GM19328 (cell line): Measurements from ENCODE around the gene CDX1.

Experiments
- ATAC-seq: cut with Tn5 transposase; IDR thresholded peaks from one replicate; pipeline ENCODE4 v1.9.1; 2021; ENCODE audit warnings: mild to moderate bottlenecking, moderate library complexity; ENCODE audit not compliant: unreplicated experiment

Gene CDX1

DNA sequence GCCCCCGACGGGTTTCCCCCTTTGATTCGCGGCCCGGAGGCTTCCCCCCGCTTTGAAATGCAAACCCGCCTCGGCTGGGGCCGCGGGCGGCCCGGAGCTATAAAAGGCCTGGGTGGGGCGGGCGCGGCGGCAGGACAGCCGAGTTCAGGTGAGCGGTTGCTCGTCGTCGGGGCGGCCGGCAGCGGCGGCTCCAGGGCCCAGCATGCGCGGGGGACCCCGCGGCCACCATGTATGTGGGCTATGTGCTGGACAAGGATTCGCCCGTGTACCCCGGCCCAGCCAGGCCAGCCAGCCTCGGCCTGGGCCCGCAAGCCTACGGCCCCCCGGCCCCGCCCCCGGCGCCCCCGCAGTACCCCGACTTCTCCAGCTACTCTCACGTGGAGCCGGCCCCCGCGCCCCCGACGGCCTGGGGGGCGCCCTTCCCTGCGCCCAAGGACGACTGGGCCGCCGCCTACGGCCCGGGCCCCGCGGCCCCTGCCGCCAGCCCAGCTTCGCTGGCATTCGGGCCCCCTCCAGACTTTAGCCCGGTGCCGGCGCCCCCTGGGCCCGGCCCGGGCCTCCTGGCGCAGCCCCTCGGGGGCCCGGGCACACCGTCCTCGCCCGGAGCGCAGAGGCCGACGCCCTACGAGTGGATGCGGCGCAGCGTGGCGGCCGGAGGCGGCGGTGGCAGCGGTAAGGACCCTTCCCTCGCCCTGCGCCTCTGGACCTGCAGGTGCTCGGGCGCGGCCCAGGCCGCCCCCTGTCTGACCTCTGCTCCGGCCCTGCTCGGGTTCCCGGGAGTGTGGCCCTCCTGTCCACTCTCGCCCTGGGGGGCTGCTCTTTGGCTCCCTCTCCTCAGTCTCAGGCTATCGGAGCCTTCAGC is at the start of gene CDX1:
Gene CDX1, plus strand, starts transcription at position 129 of the 862 bp plus-strand sequence. Its CDS starts 99 bp downstream, at position 228.
- ATAC-seq, result no peak

DNA sequence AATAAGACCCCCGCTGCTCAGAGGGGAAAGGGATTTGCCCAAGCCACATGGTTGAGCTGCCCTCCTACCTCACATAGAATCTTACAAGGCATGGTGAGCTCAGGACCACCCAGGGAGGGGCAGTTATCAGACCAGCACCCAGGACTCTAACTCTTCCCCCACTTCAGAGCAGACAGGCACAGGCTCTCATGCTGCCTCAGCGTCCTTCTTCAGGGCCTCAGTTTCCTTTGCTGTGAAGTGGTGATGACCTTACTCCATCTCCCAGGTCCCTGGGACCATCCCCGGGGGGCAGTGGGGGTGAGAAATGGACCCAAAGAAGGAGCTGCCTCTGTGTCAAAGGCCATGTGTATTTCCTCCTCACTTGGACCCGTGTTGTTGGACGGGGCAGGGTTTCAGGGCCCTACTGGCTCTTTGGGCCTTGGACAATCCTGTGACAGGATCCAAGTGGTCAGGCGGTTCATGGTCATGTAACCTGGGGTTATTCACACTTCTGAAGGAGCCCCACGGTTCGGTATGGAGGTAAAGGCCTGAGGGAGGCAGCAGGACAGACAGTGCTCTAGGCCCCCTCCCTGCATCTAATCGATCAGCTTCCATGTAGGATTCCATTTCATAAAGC is 48.5 kb upstream of the CDX1 start:
- no peak for ATAC-seq

DNA sequence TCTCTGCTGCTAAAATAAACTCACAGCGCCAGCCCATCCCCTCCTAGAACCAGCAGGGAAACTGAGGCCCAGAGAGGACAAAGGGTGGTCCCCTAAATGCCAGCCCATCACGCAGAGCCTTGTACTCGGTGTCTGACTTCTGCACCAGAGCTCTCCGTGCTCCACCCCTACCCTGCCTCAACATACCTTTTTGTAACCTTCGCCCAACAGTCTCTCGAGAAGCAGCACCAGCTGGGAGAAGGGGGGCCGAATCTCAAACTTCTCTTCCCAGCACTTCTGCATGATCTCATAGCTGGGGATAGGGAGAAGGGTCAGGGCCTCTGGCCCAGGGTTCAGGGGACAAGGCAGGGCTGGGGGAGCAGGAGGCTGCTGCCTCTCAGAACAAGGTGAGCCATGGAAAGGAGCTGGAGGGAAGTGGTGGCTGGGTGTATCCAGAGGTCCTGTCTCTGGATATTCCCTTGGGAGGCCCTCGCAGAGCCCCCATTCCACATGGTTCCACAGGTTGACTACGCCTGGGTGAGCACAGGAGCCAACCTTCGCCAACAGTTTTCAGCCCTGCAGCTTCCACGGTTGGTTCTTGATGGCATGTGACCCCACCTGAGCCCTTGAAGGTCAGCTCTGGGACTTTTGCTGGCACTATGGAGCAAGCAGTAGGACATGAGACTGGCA is 47.9 kb upstream of the CDX1 start:
- no peak for ATAC-seq

DNA sequence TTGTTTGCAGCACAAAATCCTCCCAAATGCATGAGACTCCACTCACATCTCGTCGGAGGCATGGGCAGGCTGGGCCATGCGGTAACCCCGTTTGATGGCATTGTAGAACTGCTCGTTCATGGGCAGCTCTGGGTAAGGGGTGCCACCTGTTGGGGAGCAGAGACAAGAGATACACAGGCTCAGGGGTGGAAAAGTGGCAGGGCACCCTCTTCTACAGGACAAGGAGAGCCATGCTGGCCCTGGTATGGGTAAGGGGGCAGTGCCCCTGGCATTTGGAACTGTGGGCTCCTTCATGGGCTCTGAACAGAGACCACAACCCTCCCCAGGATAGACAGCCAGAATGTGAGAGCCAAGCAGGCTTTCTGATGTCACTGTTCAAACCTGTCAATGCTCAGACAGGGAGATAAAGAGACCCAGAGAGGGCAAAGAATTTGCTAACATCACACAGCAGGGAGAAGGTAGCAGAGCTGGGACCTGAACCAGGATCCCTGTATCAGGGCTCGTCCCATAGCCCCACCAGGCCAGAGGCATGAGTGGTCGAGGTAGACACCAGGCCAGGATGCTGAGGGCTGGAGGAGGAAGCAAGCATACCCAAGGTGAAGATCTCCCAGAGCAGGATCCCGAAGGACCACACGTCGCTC is 47.0 kb upstream of the CDX1 start:
- no peak for ATAC-seq

DNA sequence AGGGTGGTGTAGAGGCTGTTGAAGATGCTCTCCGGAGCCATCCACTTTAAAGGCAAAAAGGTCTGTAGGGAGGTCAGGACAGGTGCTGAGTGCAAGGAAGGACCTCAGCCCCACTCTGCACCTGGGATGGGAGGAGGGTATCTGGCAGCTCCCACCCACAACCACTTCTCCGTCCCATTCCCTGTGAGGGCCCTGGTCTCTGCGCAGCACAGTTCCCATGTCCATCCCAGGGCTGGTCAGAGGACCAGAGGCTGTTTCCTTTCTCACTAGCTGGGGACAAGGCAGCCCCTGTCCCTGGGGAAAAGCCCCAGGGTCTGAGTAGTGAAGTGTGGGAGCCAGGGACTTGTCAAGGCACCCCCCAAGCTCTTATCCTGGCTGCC is 46.5 kb upstream of the CDX1 start:
- no peak for ATAC-seq

DNA sequence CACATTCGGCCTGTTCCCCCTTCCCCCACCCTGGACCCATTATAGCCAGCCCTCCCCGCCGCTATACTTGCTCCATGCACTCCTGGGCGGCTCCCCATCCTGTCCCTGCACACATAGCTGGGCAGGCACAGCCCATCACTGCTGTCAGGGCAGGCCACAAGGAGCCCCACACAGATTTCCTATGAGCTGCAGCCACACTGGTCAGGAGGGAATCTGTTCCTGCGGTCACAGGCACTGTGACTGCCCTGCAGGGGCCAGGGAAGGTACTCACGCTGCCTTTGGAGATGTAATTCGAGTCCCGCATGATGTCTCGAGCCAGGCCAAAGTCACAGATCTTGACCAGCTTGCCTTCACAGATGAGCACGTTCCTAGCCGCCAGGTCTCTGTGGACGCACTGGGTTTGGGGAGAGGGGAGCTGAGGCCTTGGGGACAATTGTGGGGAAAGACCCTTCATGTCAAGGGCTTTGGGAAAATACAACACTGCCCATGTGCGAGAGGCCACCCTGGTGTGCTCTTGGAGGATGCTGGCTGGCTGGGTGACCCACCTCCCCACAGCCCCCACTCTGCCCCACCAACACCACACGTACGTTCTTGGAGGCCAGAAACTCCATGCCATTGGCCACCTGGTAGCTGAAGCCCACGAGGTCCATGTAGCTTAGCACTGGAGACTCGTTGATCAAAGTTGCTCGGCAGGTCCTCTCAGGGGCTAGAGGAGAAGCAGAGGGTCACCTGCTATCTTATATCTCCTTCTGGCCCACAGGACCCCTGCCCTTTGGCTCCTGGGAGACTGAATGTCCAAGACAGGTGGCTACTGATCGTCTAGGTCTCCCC is 45.7 kb upstream of the CDX1 start:
- no peak for ATAC-seq

DNA sequence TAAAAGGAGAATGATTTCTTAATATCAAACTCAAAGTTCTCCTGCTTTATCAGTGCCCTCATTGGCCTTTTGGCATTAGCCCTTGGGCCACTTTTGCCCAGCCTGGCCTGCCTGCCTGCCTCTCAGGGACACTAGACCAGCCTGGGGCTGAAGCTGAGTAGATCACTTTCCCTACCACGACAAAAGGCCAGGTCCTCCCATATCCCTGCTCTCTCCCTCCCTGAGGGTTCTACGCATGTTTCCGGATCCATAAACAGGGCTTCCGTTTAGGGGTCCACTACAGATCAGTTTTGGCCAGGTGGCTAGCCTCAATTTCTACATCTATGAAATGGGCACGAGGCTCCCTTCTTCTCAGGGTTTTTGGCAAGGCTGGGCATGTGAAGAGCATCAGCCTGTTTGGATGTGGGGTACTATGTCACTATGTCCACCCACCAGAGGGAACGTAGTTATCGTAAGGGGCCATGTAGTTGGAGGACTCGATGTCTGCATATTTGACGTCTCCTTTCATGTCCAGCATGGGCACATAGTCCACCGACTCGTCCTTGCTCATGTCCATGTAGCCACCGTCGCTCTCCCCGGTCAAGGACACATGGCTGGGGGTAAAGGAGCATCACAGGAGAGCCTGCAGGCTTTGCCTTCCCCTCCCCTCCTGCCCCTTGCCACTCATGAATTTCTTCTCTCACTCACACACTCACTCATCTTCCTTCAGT is 45.0 kb upstream of the CDX1 start:
- ATAC-seq, result no peak

DNA sequence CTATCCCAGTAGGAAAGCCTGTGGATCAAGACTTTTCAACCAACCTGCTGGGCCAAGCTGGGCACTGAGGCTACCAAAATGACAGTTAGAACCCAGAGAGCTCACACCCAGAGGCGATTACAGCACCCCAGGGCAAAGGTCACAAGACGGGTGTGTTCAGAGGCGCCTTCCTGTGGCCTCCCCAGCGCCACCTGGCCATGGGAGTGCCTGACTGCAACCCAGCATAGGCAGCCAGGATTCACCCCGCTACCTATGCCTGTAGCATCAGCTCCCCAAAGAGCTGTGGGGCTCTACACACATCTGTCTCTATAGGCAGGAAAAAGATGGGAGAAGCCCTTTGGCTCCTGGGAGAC is 44.4 kb upstream of the CDX1 start:
- peak; percentile 53 for ATAC-seq

DNA sequence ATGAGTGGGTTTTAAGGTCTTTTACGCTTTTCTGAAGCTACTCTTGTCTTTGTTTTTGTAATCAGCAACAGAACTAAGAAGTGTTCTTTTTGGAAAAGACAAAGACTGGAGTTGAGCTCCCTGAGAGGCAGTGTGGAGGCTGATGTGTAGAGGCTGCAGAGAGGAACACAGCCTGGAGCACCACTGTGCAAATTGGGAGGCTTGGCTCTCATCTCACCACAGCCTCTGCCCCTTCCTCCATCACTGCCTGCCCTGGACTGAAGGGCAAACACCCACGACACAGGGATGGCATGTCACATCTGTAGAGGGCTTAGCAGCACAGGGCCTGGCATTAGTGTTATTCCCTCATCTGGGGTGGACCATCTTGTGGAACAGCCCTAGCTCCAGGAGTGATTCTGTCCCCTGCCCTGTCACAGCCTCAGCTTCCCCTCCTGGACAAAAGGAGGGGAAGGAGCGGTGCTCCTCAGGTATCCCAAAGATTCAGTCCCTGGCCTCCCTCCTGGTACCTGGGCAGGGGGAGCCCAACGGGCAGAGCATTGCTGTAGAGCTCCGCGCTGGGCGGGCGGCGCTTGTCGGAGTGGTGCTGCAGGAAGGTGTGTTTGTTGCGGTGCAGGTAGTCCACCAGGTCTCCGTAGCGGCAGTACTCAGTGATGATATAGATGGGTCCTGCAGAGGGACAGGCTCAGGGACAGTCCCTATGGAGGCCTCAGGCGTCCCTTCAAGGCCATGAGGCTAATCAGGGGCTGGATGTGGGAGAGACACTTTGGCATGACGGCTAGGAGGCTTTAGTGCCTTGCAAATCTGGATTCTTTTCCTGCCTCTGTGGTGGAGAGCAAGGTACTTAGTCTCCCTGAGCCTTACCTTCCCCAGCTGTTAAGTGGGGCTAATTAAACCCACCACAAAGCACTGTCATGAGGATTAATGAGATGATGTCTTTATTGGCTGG is 43.8 kb upstream of the CDX1 start:
- no peak for ATAC-seq

DNA sequence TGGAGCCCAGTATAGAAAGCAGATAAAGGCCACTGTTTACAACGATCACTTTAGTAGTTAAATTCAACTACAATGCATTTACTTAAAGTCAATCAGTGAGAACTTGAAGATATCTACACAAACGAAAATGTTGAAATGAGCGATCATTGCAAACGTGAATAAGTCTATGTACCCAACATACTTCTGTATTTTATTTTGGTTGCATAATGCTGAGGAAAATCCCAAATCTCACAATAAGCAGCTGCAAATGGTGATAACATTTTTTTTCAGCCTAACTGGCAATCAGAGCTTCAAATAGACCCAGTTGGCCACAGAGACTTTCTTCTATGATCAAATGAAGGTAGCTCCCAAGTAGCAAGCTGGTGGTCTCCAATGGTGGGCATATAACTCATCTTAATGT is 43.0 kb upstream of the CDX1 start:
- no peak for ATAC-seq

DNA sequence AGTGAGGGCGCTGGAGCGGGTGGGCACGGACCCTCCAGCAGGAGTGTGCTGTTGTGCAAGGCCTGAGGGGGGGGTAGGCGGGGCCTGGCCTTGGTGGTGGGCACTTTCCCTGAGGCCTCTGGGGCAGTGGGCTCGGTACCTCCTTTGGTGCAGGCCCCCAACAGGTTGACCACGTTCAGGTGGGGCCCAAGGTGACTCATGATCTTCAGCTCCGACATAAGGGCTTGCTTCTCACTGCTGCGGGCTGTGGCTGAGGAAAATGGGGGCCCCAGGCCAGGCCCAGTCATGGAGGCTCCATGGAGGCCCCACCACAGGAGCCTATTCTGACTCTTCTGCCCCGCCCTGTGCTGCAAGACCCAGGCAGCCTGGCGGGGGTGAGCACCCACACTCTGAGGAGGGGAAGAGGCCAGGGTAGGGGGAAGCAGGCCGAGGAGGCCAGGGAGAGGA is 42.4 kb upstream of the CDX1 start:
- no peak for ATAC-seq

DNA sequence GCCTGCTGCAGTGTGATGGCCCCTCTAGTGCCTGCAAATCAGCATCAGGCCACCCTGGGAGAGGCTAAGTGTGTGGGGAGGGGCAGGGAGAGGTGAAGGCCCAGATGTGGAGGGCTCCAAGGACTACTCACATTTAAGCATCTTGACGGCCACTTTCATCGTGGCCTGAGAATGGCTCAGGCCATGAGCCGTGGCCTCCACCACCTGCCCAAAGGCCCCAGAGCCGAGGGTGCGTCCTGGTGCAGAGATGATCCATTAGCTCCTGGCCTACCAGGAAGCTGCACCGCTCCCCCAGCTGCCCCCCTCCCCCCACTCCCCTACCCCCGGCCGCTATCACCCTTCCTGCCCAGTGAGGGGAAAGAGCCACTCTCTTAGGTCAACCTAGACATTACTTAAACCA is 42.0 kb upstream of the CDX1 start:
- ATAC-seq, result no peak

DNA sequence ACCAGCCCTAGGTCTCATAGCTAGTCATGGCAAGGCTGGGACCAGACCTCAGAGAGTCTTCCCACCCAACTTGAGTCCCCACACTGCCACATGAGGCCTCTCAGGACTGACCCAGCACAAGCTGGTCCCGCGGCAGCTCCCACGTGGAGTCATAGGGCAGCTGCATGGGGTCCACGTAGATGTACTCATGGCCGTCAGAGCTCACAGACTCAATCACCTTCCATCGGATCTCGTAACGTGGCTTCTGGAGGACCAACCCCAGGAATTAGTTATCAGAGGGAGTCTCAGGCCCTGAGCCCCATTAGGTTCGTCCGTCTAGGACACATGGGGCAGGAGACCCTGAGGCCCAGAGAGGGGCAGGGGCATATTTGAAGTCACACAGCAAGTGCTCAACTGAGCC is 41.2 kb upstream of the CDX1 start:
- ATAC-seq, result no peak

DNA sequence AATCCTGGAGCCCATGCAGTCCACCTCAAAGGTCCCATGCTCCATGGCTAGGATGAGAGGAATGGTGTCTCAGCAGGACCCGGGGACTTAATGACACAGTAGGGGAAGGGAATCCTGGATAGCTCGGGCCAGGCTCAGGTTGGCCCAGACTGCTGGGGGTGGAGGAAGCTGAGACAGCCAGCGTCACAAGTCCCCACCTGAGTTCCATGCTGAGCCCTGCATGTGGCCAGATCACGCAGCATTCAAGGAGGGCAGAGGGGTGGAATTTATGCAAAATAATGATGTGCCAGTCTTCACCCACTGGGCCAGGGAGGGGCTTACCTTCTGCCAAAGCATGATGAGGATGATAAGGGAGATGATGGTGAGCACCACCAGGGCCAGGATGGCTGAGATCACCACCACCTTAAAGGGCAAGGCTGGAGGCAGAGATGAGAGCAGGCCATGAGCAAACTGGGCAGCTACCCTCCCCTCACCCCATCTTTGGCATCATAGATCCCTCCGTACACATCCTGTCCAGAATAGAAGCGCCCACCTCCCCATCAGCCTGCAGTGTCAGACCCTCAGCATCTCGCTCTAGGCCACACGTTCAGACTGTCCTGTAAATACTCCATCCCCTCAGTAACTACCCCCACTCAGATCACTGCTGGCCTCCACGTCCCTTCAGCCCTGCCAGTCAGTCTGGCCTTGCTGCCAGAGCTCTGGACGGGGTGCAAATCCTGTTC is 40.2 kb upstream of the CDX1 start:
- no peak for ATAC-seq

DNA sequence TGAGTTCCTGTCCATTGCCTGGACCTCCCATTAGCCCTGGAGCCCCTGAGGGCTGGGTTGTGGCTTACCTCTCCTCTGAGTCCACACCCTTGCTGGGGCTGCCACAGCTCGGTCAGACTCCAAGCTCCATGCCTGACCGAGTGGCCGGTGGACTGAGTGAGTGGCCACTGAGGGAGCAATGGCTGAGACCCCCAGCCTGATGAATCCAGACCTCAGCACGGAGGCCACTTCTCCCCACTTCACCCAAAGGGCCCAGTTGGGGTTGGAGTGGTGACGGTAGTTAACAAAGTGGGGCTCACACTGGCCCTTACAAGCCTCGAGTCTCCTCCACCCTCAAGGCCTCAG is 39.7 kb upstream of the CDX1 start:
- no peak for ATAC-seq

DNA sequence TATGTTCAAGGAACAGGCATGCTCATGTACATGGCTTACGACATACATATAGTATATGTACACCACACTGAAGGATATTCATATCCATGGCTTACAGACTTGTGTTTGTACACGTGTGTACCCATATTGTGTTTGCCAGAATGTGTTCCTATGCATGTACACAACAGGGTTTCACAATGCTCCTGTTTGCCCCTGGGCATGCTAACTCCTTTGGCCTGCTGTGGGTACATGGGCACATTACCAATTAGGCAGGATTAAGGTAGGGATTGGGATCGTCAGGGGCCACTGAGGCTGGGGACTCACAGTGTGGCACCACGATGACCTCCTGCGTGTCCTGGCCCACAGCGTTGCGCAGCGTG is 37.1 kb upstream of the CDX1 start:
- ATAC-seq, result no peak

DNA sequence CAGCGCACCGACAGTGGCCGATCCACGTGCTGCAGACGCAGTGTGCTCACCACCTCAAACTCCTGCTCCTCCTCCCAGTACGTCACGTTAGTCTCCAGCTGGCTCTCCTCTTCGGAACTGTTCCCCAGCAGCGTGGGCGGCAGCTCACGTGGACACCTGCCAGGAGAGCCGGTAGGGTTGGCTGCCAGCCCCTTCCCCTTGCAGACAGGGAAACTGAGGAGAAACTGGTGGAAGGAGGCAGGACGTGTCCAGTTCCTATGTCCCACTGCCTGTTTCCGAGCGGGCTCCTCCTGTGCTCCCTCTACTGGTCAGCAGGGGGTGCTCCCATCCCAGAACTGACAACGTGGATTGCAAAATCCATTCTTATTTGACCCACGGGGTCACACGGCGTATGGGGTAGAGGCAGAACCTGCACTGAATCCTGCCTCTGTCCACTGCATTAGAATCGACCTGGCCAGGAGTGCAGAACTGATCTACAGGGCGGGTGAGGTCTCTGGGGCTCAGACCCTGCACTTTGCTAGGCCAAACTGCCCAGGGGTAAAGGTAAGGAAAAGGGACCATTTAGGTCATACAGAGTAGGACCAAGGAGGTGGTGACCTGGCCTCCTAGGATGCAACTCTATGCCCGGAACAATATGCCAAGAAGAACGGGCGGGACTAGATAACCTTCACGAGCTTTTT is 36.6 kb upstream of the CDX1 start:
- no peak for ATAC-seq

DNA sequence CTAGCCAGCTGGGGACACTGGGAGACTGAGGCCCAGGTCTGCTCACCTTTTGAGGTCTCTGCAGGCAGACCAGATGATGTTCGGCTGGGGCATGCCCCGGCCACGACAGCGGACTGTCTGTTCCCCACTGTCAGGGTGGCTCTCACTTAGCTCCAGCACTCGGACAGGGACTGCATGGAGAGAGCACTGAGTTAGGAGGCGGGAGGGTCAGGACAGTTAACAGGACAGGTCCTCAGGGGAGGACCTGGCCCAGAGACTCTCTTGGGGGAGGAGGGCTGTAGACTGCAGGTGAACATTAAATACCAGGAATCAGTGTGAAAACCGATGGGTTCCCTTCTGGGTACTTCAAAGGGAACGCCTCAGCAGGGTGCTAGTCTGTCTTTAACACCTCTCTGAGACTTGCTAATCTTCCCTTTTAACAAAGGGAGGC is 36.1 kb upstream of the CDX1 start:
- no peak for ATAC-seq
